GM18507 (cell line): ENCODE measurements around the gene MALSU1.

ENCODE experiments used
- DNase-seq: peaks from one replicate; pipeline ENCODE4 v3.0.0; 2011; ENCODE audit warnings: low read depth; ENCODE audit not compliant: insufficient read length; ENCODE audit errors: extremely low spot score
- FAIRE-seq: peaks from 2 replicates; lab custom pipeline; 2011; peaks lifted over from hg19 to GRCh38; lab: Jason Lieb, UNC

MALSU1 gene

DNA sequence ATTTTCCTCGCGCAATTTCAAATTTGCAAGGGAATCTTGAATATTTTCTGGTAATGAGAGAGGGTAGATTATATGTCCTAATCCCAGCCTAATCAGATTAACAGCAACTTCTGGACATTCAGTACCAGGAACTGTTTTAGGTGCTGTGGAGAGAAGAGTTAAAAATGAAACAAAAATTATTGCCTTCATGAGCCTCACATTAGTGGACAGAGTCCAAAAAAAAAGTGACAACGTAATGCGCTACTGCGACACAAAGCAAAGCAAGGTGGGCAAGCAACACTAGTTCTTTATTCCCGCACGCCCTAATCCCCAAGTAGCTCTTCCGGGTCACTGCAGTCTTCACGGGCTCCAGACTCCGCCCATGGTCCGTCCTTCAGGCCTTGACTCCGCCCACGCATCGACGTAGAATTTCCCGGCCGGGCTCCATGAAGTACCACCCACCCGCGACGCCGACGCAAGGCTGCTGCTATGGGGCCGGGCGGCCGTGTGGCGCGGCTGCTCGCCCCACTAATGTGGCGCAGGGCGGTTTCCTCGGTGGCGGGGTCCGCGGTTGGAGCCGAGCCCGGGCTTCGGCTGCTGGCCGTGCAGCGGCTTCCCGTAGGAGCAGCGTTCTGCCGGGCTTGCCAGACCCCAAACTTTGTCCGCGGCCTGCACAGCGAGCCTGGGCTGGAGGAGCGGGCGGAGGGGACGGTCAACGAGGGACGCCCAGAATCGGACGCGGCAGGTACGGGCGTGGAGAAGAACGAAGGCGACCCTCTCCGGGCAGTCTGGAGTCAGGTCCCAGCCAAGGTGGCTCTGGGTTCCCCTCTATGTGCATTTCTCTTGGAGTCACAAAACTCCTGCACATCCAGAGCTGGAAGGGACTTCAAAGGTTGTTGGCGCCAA is at the start of gene MALSU1:
Gene MALSU1 (plus strand): TSS at position 455 of the 885 bp plus-strand sequence. CDS start 14 bp downstream, at position 469.
- FAIRE-seq, result peak; percentile 92
- DNase-seq, result peak; percentile 88

DNA sequence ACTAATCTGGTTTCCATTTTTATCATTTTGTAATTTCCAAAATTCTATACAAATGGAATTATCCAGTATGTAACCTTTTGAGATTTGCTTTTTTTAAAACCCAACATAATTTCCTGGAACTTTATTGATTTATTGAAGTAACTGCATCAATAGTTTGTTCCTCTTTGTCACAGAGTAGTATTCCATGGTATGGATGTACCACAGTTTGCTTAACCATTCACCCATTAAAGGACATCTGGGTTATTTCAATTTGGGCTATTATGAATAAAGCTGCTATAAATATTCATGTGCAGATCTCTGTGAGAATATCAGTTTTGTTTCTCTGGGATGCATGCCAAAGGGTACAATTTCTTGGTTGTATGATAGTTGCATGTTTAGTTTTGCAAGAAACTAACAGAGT is 49.7 kb upstream of the MALSU1 start:
- DNase-seq (no peak), FAIRE-seq (no peak)

DNA sequence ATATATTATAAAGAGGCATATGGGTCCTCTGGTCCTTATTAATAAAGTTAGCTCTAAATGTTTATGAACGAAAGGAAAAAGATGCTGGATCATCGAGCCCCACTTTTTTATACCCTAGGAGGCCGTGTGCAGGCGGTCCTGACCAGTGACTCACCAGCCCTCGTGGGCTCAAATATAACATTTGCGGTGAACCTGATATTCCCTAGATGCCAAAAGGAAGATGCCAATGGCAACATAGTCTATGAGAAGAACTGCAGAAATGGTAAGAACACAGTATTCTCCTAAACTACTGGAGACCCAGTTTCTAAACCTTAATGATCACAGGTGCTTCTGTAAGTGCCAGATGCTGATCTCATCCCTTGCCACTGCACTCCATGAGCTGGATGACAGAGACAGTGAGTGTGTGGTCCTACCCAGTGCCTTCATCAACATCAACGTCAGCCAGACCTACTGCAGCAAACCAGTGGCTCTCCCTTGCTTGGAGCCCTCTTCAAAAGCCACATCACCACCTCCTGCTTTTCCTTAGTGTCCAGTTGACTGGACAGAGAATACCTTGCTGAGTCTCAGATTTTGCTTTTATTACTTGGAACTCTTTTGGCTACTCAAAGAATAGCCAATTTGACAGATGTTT is 45.0 kb upstream of the MALSU1 start:
- FAIRE-seq, result no peak
- no peak for DNase-seq

DNA sequence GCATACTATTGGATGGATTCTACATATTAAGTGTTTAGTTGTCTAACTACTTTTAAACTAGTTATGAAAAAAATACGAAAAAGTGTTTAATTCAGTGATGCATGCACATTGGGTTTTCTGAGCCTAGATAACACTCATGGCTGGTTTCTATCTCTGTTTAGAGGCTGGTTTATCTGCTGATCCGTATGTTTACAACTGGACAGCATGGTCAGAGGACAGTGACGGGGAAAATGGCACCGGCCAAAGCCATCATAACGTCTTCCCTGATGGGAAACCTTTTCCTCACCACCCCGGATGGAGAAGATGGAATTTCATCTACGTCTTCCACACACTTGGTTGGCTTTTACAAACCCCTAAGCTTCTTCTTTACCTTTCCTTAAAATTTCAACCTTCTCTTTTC is 42.4 kb upstream of the MALSU1 start:
- no peak for FAIRE-seq
- DNase-seq, result no peak

DNA sequence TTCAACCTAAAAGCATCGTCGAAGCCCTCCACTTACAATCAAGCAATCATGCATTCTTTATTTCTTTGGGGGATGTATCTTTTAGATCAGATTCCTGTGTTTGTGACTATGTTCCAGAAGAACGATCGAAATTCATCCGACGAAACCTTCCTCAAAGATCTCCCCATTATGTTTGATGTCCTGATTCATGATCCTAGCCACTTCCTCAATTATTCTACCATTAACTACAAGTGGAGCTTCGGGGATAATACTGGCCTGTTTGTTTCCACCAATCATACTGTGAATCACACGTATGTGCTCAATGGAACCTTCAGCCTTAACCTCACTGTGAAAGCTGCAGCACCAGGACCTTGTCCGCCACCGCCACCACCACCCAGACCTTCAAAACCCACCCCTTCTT is 38.8 kb upstream of the MALSU1 start:
- FAIRE-seq (no peak), DNase-seq (no peak)

DNA sequence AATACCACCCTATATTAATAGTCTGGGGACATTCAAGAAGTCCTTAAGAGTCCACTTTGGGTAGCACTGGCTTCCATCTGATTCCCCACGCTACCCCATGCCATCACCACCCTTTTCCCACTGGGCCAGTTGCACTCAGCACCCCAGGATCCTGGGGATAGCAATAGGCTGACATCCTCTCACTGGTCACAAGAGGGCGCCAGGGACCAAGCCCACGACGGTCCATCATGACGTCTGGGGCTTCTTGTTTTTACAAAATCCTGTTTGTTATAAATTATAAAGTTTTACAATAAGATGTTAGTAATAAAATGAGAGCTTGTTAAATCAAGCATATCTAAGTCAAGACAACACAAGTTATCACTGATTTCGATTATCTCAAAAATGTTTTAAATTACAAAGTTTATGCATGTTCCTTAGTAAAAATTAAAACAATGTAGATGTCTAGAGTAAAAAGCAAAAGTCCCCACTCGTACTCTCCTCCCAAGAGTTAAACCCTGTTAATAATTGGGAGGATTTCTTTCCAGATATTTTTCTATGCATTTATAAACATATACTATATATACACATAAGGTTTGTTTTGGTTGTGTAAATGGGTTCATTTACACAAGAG is 37.2 kb upstream of the MALSU1 start:
- FAIRE-seq, result peak; percentile 90

DNA sequence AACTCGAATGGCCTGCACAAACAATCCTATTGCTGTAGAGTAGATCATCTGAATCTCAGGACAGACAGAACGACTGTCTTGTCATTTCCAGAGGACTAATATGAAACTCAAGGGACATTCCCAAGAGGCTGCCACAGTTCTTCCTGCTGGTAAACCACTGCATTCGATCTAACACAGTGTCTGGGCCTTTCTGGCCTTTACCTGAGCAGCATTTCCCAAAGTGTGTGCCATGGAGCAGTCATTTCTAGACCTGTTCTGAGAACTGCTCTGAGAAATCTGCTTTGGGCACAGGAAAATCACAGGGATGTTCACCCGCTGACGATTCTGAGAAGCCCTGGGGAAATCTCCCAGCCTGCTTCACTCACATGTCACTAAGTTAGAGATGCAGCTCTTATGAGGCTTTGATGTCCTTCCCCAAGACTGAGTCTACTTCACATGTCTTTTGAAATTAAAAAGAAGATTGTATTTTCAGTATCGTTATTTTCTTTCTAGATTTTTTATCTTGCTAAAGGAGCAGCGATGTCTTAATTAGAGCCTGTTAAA is 34.2 kb upstream of the MALSU1 start:
- FAIRE-seq (peak; percentile 42), DNase-seq (no peak)

More for the DNA sequence above, 37.2 kb upstream of the MALSU1 start:
- DNase-seq, result peak; percentile 61

DNA sequence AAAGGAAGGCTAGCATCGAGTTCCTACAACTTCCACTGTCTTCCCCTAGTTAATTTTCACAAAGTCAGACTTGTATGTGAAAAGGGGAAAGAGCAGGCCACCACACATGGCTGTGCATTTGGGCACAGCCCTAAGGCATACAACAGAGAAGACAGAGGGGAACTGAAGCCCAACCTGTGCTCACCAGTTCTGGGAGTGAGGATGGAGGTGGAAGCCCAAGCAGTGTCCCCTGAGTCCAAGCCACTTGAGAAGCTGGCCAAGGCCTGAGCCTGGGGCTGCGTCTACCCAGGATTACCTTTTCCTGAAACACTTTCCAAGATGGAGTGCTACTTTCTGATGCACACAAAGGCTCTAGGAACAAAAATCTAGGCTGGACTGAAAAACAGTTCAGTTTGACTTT is 32.2 kb upstream of the MALSU1 start:
- FAIRE-seq, result no peak
- no peak for DNase-seq

DNA sequence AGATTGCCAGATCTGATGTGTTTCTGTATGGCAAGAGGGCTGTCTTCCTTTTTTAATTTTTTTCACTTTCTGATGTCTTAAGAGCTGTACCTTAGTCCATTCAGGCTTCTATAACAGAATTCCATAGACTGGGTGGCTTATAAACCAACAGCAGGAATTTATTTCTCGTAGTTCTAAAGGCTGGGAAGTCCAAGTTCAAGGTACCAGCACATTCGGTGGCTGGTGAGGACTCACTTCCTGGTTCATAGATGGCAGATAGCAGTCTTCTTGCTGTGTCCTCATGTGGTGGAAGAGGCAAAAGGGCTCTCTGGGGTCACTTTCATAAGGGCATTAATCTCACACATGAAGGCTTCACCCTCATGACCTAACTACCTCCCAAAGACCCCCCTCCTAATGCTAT is 31.8 kb upstream of the MALSU1 start:
- FAIRE-seq, result no peak
- no peak for DNase-seq

DNA sequence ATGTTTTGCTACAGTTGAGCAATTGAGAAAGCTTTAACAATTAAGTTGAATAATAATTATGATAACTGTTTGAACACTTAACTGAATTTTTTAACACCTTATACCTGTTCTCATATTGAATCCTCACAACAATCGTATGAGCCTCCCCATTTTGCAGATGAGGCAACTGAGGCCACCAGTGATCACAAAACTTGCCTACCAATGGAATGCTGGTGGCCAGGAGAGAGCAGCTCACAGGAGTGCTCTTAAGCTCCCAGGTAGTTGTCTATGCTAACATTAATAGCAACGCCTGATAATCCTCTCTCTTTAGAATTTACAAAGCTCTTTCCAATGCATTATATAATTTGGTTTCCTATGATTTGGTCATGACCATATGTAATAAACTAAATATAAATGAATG is 31.0 kb upstream of the MALSU1 start:
- FAIRE-seq (no peak), DNase-seq (no peak)

DNA sequence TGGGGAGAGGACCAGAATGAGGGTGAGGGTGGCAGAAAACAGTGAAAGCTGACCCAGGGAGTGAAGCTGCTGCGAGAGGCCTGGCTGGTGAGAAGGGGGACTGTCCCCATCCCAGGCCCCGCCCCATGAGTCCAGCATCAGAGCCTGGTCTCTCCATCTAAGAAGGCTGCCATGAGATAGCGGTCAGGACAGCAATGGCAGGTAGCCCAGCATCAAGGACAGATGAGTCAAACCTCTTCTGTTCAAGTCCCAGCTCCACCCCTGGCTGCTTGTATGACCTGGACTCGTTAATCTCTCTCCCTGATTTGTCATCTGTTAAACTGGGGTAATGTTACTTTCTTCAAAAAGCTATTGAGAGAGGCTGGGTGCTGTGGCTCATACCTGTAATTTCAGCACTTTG is 30.4 kb upstream of the MALSU1 start:
- FAIRE-seq (no peak), DNase-seq (no peak)

DNA sequence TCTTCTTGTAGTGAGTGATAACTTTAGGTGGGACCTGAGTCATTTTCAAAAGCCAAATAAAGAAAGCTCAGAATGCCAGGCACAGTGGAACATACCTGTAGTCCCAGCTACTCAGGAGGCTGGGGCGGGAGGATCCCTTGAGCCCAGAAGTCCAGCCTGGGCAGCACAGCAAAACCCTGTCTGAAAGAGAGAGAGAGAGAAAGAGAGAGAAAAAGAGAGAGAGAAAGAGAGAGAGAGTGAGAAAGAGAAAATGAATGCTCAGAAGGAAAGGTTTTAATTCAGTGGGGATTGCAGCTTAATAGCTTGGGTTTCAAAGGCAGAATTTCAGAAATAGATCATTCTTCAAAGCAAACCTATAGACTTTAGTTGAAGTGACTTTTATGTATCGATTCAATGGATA is 26.9 kb upstream of the MALSU1 start:
- FAIRE-seq (no peak), DNase-seq (no peak)

DNA sequence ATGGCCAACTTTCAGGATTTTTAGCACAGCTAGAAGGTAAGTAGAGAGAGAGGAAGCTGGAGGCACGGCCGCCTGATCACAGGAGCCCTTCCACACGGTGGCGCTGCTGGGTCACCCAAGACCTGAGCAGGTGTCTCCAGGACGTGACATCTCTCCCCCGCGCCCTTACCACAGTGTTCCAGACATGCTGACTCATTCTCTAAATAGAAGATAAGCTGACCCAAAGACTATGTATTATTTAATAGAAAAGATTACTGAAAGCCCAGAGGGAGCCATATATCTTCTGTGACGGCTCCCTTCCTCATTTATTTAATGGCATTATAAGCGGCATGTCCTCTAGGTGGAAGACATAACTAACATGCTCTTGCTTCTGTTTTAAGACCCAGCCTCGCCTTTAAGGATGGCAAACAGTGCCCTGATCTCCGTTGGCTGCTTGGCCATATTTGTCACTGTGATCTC is 26.0 kb upstream of the MALSU1 start:
- FAIRE-seq (peak; percentile 96), DNase-seq (peak; percentile 69)

DNA sequence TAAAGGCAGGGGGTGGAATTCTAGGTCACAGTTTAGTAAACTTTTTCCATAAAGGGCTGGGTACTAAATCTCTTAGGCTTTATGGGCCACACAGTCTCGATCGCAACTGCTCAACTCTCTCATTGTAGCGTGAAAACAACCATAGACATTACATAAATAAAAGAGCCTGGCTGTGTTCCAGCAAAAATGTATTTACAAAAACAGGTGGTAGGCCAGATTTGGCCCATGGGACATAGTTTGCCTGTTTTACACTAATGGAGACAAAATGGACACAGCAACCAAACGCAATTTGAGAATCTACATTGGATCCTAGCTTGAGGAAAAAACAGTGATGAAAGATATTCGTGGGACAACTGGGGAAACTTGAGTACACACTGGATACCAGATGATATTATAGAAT is 23.2 kb upstream of the MALSU1 start:
- DNase-seq (no peak), FAIRE-seq (no peak)

DNA sequence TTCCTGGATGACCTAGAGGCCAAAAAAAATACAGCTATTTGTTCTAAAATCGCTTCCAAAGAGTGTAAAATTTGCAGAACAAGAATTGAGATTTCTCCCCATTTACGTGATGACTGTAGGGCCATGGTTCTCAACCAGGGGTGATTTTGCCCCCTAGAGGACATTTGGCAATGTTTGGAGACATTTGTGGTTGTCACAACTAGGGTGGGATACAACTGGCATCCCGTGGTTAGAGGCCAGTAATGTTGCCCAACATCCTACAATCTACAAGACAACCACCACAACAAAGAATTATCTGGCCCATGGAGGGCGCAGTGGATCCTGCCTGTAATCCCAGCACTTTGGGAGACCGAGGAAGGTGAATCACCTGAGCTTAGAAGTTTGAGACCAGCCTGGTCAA is 22.8 kb upstream of the MALSU1 start:
- no peak for DNase-seq
- no peak for FAIRE-seq

DNA sequence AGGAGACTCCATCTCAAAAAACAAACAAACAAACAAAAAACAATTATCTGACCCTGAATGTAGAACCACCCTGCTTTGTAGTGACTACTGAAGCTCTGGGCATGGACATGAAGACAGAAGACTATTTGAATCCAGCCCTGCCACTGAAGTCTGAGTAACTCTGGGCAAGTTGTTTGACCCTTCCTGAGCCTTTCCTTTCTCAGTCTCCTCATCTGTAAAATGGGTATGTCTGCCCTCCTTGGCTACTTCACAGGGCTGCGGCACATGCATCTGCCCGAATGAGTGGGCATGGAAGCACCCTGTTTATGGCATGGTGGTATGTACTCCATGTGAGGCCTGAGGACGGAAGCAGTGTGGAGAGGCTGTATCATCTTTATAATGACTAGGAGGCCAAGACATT is 22.2 kb upstream of the MALSU1 start:
- no peak for FAIRE-seq
- no peak for DNase-seq

DNA sequence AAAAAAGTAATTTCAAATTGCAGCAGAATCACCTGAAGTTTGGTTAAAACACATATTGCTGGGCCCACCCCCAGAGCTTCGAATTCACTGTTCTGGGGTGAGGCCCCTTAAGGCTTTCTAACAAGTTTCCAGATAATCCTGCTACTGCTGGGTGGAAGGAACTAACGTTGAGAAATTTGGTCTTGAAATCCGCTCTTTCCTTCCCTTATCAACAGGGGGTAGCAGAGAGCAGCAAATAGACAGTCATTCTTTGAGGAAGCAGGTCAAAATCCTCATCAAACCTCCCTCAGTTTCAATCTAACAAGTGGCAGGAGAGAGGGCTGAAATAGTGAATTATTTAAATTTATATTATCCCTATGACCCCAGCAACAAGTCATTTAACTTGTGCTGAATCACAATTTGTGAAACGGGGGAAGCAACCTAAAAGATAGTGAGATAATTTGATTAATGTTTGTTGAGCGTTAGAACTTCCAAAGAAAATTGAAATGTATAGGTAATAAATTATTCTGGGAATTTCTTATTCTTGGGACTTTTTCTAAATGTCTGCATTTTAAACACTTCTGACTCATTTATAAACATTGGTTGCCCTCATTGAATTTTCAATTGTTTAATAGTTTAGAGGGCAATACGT is 21.7 kb upstream of the MALSU1 start:
- FAIRE-seq, result peak; percentile 83
- peak; percentile 38 for DNase-seq

DNA sequence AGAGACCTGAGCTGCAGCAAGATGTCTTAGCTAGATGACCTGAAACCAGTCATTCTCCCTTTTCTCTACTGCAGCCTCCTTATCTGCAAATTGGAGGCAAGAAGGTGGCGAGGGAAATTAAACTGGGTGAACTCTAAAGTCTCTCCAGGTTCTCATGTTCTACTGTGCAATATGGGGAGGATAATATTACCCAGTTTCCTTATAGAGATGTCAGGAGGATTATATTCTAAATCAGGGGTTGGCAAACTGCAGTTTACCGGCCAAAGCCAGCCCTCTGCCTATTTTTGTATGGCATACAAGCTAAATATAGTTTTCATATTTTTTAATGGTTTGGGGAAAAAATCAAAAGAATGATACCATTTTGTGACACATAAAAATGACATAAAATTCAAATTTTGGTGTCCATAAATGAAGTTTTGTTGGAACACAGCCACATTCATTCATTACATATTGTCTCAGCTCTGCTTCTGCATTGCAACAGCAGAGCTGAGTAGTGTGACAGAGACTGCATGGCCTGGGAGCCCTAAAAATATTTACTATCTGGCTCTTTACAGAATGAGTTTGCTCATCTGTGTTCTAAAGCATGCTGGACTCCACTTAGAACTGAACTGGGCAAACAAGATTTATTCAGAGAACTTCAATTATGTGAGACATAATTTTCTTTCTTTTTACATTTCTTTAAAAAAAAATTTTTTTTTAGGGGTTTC is 19.2 kb upstream of the MALSU1 start:
- FAIRE-seq (no peak), DNase-seq (no peak)

DNA sequence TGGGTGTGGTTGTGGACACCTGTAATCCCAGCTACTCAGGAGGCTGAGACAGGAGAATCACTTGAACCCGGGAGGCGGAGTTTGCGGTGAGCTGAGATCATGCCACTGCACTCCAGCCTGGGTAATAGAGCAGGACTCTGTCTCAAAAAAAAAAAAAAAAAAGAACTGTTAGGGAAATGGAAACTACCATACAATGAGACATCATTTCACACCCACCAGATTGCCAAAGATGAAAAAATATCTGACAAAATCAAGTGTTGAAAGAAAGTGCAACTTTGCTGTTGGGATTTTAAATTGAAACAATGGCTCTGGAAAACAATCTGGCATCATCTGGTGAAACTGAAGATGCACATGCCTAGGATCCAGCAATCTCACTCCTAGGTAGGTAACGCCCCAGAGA is 16.1 kb upstream of the MALSU1 start:
- FAIRE-seq (no peak), DNase-seq (no peak)
